ENCODE results near the gene ZNF618.

- TF ChIP-seq CTCF (conservative IDR thresholded peaks at IDR 0.05; ENCODE audit: low read depth, low read length) (no peak), EZH2 (IDR thresholded peaks at IDR 0.05; ENCODE audit: low read length, unreplicated experiment) (no peak), EZH2phosphoT487 (IDR thresholded peaks at IDR 0.05; ENCODE audit: borderline replicate concordance, low read length) (no peak)
Observed at GRCh38 chr9:113894166-113894565, 18.1 kb downstream of the ZNF618 start.

All from PC-3 (cell line).